ENCODE results near the gene TSGA10IP. TPM values are rescaled to one million over a fixed set of nuclear protein-coding genes. Genes with fewer than 3 reads are reported as not detected.

TSGA10IP gene
- total RNA-seq, 4 donors from 2014 or later, result not detected

DNA sequence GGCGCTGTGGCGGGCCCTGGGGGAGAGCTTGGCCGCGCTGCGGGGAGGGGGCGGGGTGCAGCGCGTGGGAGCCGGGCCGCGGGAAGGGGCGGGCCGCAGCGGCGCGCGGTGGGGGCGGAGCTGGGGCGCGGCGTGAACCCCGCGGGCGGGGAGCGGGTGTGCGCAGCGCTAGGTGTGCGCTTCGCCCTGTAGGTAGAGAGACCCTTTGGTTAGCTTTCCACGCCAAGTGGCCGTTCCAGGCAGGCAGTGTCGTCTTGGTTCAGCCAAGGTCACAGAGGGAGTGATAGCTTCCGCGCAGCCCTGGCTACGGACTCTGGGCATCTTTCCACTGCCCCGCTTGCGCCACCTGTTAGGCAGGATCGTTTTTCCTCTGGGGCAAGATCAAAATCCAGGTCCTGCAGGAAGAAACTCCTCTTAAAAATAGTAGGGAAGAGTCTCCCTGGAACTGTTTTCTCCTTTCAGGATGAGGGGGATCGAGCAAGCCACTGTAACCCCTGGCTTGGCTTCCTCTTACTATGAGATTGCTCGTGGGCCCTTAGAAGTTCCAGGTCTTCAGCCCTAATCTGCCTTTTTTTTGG is 57.5 kb downstream of the TSGA10IP start:
- peaks cover 29 to 45% of the 10 kb centered on the region in 2 donors for H3K4me1 ChIP-seq
- ATAC-seq (peak; percentile 75 to 78), DNase-seq (peak; percentile 58 to 86)
- intact Hi-C loops (cut with DNase I; ENCODE audit: low total_unique reads), result loop anchor here (1.0 to 5.0 kb wide), 6 partner anchors 41 to 340 kb away; partner anchors contain the start of genes C11orf68, DRAP1, FIBP and RELA
- no peaks in the 10 kb centered on the region for H3K9me3 ChIP-seq
- peak overlapping the region; percentile 80 to 97 (median 84) for H3K4me3 ChIP-seq
- H3K27ac ChIP-seq, result peak overlapping the region; percentile 91 to 99 (median 97)
- no peaks in the 10 kb centered on the region for H3K27me3 ChIP-seq
- TF ChIP-seq POLR2A (IDR thresholded peaks at IDR 0.05) (peak; percentile 9 to 12), CTCF (IDR thresholded peaks at IDR 0.05 in 4 of 5, conservative IDR thresholded peaks at IDR 0.05 in 1 of 5) (no peak)
- in situ Hi-C loops (cut with MboI; ENCODE audit: low sequenced_read_pairs in 4 of 4), result no loop called here
- H3K36me3 ChIP-seq, result peaks cover 2 to 52% of the 10 kb centered on the region in 2 donors

- Histone ChIP-seq H3K4me1 (peaks cover 29 to 46% of the 10 kb centered on the region in 2 donors), H3K4me3 (peak overlapping the region; percentile 80 to 97 (median 84)), H3K27me3 (no peaks in the 10 kb centered on the region), H3K27ac (peak overlapping the region; percentile 91 to 99 (median 97)), H3K9me3 (no peaks in the 10 kb centered on the region), H3K36me3 (peaks cover 2 to 46% of the 10 kb centered on the region in 2 donors)
- in situ Hi-C loops (cut with MboI; ENCODE audit: low sequenced_read_pairs in 4 of 4), result no loop called here
- no peak for TF ChIP-seq POLR2A (IDR thresholded peaks at IDR 0.05)
- no peak for TF ChIP-seq CTCF (IDR thresholded peaks at IDR 0.05 in 4 of 5, conservative IDR thresholded peaks at IDR 0.05 in 1 of 5)
- DNase-seq, result no peak
- intact Hi-C loops (cut with DNase I; ENCODE audit: low total_unique reads), result loop anchor here (2.0 to 5.0 kb wide), 4 partner anchors 84 to 341 kb away; partner anchors contain the start of genes C11orf68, DRAP1, FIBP and RELA
- no peak for ATAC-seq
Observed at GRCh38 chr11:66003291-66003690, 58.0 kb downstream of the TSGA10IP start.

GRCh38 chr11:66004186-66004585 is 58.9 kb downstream of the TSGA10IP start:
- Histone ChIP-seq H3K36me3 (peaks cover 2 to 37% of the 10 kb centered on the region in 2 donors), H3K27ac (peak overlapping the region; percentile 38 to 97 (median 40)), H3K27me3 (no peaks in the 10 kb centered on the region), H3K9me3 (no peaks in the 10 kb centered on the region), H3K4me1 (peaks cover 29 to 46% of the 10 kb centered on the region in 2 donors), H3K4me3 (no peak overlapping the region)
- TF ChIP-seq POLR2A (IDR thresholded peaks at IDR 0.05) (no peak), CTCF (IDR thresholded peaks at IDR 0.05 in 4 of 5, conservative IDR thresholded peaks at IDR 0.05 in 1 of 5) (no peak)
- ATAC-seq (no peak), DNase-seq (no peak)
- intact Hi-C loops (cut with DNase I; ENCODE audit: low total_unique reads) (loop anchor here (5.0 kb wide), 1 partner anchor 342 kb away; the partner anchor contains the start of gene RELA), in situ Hi-C loops (cut with MboI; ENCODE audit: low sequenced_read_pairs in 4 of 4) (no loop called here)

GRCh38 chr11:66006134-66006890 is 61.0 kb downstream of the TSGA10IP start:
- no peak overlapping the region for H3K4me3 ChIP-seq
- H3K9me3 ChIP-seq, result no peaks in the 10 kb centered on the region
- peaks cover 0 to under 1% (median 0%) of the 10 kb centered on the region in 3 donors for H3K27me3 ChIP-seq
- H3K36me3 ChIP-seq, result peaks cover 2 to 24% of the 10 kb centered on the region in 2 donors
- in situ Hi-C loops (cut with MboI; ENCODE audit: low sequenced_read_pairs in 4 of 4) (no loop called here), intact Hi-C loops (cut with DNase I; ENCODE audit: low total_unique reads) (no loop called here)
- TF ChIP-seq POLR2A (IDR thresholded peaks at IDR 0.05), result no peak
- no peak for TF ChIP-seq CTCF (IDR thresholded peaks at IDR 0.05 in 4 of 5, conservative IDR thresholded peaks at IDR 0.05 in 1 of 5)
- peaks cover 15 to 34% of the 10 kb centered on the region in 2 donors for H3K4me1 ChIP-seq
- ATAC-seq (no peak), DNase-seq (no peak)
- H3K27ac ChIP-seq, result peak overlapping the region; percentile 5 to 97 (median 47)

Measured in gastrocnemius medialis (tissue), 4 donors.